ENCODE data around the gene RNF43. TPM values are rescaled to one million over a fixed set of nuclear protein-coding genes. Genes with fewer than 3 reads are reported as not detected.
A peak's percentile ranks its signal among the peaks of the same experiment; 100 is the strongest.
"Not testable (repeated sequence)": the region's sequence is repeated elsewhere in the genome, so short reads cannot be mapped to it uniquely, and the experiment has no call there.

Gene RNF43
- total RNA-seq, 1 donor from 2014 or later = under 0.01 TPM

DNA sequence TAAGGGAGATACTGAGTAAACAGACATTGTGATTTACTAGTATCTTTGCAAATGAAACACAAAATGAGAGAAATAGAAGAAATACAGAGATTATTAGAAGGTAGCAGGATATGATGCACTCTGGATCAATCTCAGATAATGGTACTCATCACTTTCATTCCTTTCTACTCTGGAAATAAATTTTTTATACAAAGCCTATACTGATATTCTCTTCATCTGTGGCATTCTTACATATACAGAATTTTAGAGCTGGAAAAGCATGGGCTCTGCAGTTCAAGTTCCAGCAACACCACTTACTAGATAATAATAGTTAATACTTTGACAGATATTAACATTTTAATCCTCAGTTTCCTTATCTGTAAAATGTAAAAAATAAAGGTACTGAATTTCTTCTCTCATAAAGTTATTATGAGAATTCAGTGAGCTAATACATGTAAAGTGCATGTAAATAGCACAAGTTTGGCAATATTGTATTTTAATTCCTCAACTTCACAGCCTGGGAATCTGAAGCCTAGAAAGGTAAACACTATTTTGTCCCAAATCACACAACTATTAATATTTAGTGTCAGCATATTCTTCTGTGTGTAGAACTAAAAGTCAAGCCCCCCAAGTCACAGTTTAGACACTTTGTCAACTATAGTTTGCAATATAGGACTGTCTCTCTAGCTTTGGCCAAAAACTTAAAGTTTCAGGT lies 6.5 kb downstream of the RNF43 start:
- DNase-seq (ENCODE audit: low read depth in 2 of 2) = no peak

DNA sequence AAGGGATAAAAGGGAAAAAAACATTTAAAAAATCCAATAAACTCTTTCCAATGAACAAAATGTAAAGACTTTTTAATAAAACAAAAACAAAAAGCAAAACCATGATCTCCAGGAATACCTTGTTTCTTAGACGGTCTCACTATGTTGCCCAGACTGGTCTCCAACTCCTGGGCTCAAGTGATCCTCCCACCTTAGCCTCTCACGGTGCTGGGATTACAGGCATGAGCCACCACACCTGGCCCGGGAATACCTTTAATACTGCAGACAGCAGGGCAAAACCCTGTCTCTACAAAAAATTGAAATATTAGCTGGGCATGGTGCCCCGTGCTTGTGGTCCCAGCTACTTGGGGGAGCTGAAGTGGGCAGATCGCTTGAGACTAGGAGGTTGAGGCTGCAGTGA lies 7.9 kb downstream of the RNF43 start:
- no peak for DNase-seq (ENCODE audit: low read depth in 2 of 2)

DNA sequence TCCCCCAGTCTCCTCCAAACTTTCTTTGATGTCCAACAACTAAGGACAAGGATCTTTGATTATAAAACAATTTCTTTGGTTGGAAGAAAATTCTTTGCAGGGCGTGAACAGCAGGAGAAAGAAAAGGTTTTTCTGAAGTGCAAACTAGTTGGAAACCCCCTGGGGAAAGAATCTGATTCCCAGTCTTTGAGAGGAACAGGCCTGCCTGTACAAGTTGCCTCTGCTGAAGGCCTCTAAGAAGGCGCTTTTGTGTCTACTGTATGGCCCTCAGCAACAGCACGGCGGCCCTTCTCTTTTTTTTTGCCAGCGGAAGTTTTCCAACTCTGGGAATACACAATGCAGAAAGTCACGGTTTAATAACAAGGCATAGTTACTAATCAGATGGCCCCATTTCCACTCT lies 14.0 kb downstream of the RNF43 start:
- no peak for DNase-seq (ENCODE audit: low read depth in 2 of 2)

DNA sequence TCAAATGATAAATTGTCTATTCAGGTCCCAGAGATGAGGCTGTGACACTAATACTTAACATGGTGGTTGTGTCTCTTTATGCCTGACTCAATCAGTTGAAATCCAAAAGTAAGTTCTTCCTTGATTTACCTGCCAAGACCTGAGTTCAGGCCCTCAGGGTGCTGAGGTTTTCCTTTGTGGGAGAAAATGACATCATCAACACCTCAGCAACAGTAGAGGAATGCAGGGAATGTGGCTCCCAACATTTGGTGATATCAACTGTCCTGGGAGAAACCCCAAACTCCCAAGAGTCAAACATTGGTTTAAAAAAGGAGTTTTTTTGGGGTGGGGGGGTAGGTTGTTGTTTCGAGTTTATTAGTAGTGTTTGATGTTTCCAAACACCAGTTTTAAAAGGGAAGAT lies 14.7 kb downstream of the RNF43 start:
- no peak for DNase-seq (ENCODE audit: low read depth in 2 of 2)

DNA sequence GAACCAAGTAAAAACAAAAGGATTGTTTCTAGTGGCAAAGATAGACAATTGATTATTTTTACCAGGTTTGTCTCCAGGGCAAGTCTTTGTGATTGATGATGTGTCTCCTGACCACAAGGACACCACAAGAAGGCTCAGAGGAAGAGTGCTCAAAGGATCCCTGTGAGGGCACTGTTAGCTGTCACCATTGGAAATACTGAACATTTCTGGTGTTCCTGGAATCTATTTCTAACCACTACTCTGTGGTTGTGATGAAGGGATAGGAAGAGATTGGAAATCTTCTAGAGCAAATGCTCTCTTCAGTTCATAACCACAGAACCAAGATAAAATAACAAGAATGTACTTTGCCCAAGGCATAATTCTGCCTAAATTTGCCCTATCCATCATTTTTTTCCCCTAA lies 15.3 kb downstream of the RNF43 start:
- no peak for DNase-seq (ENCODE audit: low read depth in 2 of 2)

DNA sequence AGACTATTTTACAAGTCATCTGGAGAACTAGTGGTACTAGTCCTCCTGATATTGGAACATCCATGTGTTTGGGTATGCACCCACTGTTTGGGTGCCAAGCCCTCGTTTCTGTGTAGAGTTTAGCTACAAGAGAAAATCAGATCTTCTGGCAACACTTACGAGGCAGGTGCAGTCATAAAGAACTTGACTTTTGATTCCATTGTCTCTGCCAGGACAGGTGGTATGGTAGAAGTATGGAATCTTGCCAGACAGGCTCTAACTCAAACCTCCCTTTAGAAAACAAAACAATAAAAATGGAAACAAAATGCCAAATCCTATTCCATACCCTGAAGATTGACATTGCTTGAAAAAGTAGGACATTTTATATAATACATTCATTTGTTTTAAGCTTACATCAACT lies 16.0 kb downstream of the RNF43 start:
- no peak for DNase-seq (ENCODE audit: low read depth in 2 of 2)

DNA sequence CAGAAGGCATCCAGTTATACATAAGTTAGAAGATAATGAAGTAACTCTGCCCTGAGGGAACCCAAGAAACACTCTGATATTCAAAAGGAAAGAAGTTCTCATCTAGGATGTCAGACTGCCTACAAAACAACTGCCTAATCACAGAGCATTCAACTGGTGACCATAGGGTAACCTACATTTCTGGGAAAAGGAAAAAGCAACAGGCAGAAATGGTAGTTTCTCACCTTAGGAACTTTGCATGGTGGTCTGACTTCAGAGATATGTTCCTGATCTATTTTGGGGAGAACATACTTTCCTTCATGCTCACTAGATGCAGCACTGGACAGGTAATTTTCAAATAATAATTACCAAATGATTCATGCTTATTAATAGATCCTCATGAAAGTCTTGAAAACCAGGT lies 16.5 kb downstream of the RNF43 start:
- no peak for DNase-seq (ENCODE audit: low read depth in 2 of 2)

DNA sequence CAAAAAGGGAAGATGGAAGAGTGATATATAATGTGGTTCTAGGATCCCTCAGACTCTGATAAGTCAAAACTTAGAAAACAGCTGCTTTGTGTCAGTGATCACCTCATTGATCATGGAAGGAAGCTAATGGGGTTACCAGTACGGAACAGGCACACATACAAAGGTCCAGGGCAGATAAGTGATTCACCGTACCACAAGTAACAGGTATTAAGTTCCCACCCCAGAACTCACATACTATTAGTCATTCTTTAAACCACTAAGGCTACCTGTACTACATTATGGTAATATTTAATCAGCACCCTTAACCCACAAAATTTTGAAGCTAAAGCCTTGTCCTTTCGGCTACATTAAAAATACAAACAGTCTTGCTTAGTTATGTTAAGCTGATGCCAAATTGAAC lies 17.4 kb downstream of the RNF43 start:
- DNase-seq (ENCODE audit: low read depth in 2 of 2) = no peak

DNA sequence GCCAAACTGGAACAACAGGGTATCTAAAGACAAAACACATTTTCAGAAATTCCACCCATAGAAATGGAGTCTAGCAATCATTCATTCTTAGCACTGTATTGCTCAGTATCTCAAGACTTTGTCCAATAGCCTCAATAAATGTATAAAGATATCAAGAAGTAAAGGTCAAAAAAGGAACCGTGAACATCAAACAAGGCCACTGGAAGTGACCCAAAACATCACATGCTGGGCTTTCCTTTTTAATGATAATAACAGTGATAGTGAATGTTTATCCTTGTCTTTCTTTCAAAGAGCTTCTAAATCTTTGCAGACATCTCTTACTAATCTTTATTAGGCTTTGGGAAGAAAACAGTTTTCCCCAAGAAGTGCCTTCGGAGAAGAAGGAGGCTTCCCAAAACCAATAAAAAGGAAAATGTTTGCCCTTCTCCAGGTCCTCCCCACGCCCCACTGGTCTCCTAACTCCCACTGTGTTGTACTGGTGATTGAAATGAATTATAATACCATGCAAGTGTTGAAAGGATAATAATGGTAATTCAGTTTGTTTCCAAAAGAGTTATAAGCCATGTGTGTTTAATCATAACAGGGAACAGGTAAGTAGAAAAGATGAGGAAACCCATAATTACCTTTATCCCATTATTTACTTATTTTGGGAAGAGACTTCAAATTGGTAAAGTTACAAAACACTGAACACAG lies 18.6 kb downstream of the RNF43 start:
- DNase-seq (ENCODE audit: low read depth in 2 of 2) = no peak

DNA sequence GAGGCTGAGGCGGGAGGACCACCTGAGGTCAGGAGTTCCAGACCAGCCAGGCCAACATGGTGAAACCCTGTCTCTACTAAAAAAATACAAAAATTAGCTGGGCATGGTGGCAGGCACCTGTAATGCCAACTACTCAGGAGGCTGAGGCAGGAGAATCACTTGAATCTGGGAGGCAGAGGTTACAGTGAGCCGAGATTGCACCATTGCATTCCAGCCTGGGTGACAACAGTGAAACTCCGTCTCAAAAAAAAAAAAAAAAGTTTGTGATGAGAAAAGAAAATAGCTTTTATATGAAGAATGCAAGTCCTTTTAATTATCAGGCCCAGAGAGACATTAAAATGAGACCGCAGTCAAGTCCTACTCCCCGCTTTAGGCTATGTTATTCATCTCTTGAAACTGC lies 19.9 kb downstream of the RNF43 start:
- not testable (repeated sequence) for DNase-seq (ENCODE audit: low read depth in 2 of 2)

DNA sequence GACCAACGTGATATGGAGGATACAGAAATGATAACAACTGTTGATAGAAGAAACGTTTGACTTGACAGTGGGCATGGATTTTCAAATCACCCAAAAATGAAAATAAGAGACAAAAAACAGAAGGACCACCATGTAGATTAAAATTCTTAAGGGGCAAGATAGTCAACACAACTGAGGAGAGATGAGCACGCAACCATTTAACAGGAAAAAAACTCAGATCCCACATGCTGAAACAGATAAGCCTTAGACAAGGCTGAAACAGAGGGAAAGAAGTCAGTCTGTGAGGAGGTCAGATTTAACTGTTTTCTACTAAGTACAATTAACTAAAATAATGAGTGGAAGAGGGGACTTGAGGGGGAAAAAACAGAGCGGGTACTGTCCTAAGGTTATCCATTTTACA lies 21.2 kb downstream of the RNF43 start:
- DNase-seq (ENCODE audit: low read depth in 2 of 2) = no peak

DNA sequence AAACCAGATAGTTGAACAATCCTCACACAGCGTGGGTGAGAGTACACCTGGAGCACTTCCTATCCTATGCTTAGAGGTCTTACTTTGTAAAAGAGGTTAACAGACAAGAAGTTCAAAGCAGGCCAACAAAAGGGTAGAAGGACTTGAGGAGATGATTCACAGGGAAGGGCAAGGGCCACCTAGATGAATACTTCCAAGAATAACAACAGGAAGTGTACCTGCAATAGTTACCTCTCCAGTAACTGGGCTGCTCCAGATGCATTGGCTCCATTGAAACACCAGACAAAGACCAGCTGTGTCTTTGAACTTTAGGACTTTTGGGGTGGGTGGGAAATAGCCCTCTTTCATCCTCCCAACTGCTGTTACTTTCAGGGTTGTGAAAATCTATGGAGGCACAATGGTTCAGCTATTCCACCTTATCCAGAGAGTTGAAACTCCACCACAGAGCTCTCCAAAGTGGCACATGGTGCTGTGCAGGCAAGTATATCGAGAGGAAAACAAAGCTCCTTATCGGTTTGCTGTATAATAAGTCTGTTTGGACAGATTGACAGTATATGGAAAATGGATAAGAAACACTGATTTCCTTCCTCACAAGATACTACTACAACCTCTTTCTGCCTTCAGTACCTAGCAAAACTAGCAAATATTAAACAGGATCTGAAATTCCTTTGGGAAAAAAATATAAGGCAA lies 22.7 kb downstream of the RNF43 start:
- no peak for DNase-seq (ENCODE audit: low read depth in 2 of 2)

DNA sequence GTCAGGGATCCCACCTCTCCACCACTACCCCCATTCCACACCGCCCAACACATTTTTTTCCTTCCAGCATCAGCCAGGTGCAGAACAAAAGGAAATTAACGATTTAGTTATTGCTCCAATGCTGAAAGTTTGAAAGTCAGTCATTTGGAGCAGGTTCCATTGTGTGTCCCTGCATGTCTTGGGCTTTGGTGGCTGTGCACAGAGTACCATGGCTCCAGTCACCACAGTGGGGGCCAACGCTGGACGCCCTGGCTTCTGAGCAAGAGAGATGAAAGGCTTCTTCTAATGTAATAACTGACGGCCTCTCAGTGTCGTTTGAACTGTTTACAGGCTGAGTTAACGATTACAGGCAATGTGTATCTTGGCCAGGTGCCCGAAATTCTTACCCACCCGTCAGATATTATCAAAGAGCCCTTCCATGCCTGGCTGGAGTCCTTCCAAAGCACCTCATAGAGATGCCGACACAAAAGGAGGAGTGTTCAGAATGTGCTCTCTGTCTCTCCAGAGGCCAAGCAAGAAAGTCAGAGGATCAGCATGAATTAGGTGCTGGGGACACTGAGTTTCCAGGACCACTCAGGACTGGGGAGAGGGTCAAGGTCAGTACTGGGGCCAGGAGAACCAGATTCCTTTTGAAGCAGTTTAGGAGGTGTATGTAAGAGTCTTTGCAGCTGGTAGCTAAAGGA lies 25.9 kb downstream of the RNF43 start:
- peak; percentile 53 to 68 for DNase-seq (ENCODE audit: low read depth in 2 of 2)

DNA sequence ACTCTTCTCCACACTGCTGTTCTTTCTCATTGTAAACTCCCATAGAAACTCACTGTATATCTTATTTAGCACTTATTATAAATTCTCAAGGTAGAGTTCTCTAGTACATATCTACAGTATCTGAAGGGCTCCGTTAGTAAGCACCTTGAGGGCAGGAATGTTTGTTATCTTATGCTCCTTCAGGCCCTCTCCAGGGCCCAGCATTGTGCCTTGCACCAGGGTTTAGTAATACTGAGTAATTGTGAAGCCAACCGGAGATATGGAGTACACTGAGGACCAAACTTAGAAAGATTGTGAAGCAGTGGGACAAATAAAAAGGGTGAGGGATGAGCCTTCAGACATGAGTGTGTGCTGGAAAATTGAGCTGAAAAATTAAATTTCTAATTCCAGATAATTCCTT lies 26.4 kb downstream of the RNF43 start:
- no peak for DNase-seq (ENCODE audit: low read depth in 2 of 2)

DNA sequence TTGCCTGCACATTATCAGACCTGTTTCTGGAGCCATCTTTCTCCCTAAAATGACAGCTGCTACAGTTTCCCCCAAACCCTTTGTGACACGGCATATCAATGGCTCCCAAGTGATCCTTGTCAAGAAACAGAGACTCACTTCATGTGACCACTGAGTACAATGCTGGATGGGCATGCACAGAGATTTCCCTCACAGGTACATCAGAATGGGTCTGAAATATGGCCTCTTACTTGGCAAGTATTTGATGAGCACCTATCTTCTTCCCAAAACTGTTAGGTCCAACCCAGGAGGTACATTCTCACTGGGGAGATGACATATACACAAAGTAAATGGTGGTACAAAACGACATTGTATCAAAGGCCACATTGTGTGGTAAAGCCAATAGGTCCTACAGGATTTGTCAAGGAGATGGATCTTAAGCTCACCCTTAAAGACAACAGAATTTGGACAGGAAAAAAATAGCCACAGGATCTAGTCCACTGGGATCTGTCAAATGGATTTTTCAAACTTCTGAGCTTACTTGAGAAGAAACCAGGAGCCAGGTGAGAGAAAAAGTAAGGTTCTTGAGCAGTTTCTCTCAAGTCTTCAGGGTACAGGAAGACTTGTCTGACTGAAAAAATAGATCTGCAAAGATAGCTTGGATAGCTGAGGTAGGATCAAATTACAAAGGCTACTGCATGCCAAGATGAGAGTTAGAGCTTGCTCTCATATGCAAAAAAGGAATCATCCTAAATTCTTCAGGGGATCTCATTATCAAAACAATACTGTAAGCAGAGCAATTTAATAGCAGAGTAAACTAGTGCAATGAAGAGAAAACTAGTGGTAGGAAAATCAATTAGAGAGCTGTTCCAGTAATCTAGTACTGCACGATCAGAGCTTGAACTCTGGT lies 28.8 kb downstream of the RNF43 start:
- no peak for DNase-seq (ENCODE audit: low read depth in 2 of 2)

DNA sequence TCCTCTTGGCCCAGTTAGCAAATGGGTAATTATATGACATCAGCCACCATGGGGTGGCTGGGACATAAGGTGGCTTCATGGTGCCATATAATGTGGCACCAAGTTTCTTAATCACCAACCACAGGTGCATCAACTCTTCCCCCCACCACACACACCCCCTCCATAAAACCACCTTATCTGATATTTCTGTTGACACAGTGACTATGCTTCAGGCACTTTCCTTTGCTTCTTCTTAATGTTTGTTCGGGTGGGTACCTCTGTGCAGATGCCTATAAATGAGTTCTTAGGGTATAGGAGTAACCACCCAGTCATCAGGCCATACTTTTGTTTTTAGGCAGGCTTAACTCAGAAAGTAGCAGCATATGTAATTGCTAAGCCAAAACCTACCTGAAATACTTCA lies 29.5 kb downstream of the RNF43 start:
- DNase-seq (ENCODE audit: low read depth in 2 of 2) = no peak

DNA sequence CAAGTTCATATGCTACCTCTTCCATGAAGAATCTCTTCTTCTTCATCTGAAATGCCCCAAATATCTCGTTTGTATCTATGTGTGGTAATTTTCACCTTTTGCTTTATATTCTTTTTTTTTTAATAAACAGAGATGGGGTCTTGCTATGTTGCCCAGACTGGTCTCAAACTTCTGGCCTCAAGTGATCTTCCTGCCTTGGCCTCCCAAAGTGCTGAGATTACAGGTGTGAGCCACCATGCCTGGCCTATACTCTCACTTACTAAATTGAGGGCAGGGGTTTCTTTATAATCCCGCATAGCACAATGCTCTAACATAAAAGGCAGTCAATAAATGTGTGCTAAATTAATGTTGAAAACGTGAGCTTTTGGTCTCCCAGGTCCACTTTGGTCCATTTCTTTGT lies 30.6 kb downstream of the RNF43 start:
- no peak for DNase-seq (ENCODE audit: low read depth in 2 of 2)

DNA sequence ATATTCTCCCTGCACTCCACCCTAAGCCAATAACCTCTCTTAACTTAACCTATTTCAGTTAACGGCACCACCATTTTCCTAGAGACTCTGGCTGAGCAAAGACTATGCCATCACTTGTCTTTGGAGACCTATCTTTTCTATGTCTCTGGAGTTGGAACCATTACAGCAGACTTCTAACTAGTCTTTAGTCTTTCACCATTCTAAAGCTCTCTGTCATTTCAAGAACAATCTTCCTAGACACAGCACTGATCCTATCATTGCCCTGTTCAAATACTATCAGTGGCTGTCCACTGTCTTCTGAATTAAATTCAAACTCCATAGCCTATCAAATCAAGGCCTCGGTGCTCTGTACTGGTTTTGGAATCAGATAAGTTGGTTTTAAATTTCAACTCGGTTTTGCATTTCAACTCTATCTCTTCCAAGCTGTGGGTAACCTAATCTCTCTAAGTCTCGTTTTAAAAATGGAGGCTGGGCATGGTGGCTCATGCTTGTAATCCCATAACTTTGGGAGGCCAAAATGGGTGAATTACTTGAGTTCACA lies 31.9 kb downstream of the RNF43 start:
- no peak for DNase-seq (ENCODE audit: low read depth in 2 of 2)

DNA sequence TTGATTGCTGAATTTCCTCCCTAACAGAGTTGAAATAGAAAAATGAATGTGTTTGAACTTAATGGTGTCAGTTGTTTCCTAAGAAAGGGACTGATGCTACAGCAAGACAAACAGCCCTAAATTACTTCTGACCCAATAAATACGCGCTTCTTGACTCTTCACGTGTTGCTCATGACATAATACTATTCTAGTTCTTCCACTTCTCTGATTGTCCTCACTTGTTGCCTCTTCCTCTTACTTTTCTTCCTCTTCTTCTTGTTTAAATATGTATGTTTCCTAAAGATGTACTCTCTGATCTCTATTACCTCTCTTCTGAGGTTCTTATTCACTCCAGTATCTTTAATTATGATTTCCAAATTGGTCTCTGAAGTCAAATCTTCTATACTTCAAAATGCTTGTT lies 32.4 kb downstream of the RNF43 start:
- no peak for DNase-seq (ENCODE audit: low read depth in 2 of 2)

DNA sequence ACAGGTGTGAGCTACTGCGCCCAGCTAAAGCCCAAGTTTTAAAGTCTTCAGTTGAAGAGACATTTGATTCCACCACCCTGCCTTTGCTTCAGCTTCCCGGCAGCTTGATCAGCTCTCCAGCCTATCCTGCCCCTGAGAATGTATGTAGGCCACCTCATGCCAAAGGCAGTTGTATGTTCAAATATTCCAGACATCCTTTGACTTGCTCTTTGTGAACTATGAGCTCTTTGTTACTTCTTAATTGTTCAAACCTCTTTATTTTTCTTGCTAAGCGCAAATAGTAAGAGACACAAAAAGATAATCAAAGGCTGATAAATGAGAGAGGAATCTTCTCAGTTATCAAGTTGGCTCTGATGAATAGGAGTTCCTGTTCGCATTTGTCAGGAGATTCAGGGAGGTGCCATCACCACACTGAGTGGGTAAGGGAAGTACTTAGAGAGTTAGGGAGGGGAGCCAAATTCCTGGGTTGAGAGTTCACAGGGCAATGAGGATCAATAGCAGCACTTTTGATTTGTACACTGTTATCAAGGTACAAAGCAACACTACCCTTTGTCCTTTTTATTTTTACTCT lies 33.4 kb downstream of the RNF43 start:
- no peak for DNase-seq (ENCODE audit: low read depth in 2 of 2)

DNA sequence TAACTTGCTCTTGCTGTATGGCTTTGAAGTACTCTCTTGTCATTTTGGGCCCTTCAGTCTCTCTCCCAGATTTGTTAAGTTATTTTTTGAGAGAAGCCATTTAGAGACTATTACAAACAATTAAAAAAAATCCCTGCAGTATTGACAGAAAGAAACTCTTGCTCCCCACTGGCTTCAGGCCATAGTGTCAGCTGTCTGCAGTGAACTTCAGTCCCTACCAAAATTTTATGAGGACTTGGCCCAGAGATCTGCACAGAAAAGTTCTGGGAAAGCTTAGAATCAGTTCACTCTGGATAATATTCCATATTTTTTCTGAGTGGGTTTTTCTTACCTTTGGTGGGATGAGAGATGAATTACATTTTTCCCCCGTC lies 34.5 kb downstream of the RNF43 start:
- DNase-seq (ENCODE audit: low read depth in 2 of 2) = no peak

All from lung microvascular endothelial cell (primary cell).